ENCODE measurements around the gene ANXA11.

Gene ANXA11

GRCh38 chr10:80188713-80189112 lies 16.6 kb downstream of the ANXA11 start:
- DNase-seq (ENCODE audit: low spot score) = no peak

GRCh38 chr10:80187465-80188409 lies 17.6 kb downstream of the ANXA11 start:
- no peak for DNase-seq (ENCODE audit: low spot score)

GRCh38 chr10:80187060-80187459 lies 18.3 kb downstream of the ANXA11 start:
- no peak for DNase-seq (ENCODE audit: low spot score)

- DNase-seq (ENCODE audit: low spot score) = peak; percentile 20
Measured at GRCh38 chr10:80186364-80187012, 18.8 kb downstream of the ANXA11 start.

GRCh38 chr10:80185578-80186299 lies 19.6 kb downstream of the ANXA11 start:
- no peak for DNase-seq (ENCODE audit: low spot score)

- DNase-seq (ENCODE audit: low spot score) = no peak
Measured at GRCh38 chr10:80184291-80184690, 21.0 kb downstream of the ANXA11 start.

GRCh38 chr10:80183436-80183835 lies 21.9 kb downstream of the ANXA11 start:
- DNase-seq (ENCODE audit: low spot score) = no peak

- no peak for DNase-seq (ENCODE audit: low spot score)
Measured at GRCh38 chr10:80182986-80183385, 22.4 kb downstream of the ANXA11 start.

- peak; percentile 11 for DNase-seq (ENCODE audit: low spot score)
Measured at GRCh38 chr10:80177781-80178636, 27.3 kb downstream of the ANXA11 start.

- no peak for DNase-seq (ENCODE audit: low spot score)
Measured at GRCh38 chr10:80176526-80176925, 28.8 kb downstream of the ANXA11 start.

- DNase-seq (ENCODE audit: low spot score) = no peak
Measured at GRCh38 chr10:80174641-80175395, 30.5 kb downstream of the ANXA11 start.

GRCh38 chr10:80173466-80173865 lies 31.9 kb downstream of the ANXA11 start:
- no peak for DNase-seq (ENCODE audit: low spot score)

- DNase-seq (ENCODE audit: low spot score) = no peak
Measured at GRCh38 chr10:80172896-80173295, 32.4 kb downstream of the ANXA11 start.

- DNase-seq (ENCODE audit: low spot score) = no peak
Measured at GRCh38 chr10:80171248-80171660, 34.1 kb downstream of the ANXA11 start.

GRCh38 chr10:80170641-80171040 lies 34.7 kb downstream of the ANXA11 start:
- DNase-seq (ENCODE audit: low spot score) = no peak

- DNase-seq (ENCODE audit: low spot score) = no peak
Measured at GRCh38 chr10:80170026-80170425, 35.3 kb downstream of the ANXA11 start.

- DNase-seq (ENCODE audit: low spot score) = no peak
Measured at GRCh38 chr10:80168679-80169380, 36.5 kb downstream of the ANXA11 start.

GRCh38 chr10:80168162-80168511 lies 37.2 kb downstream of the ANXA11 start:
- DNase-seq (ENCODE audit: low spot score) = no peak

GRCh38 chr10:80167471-80168161 lies 37.7 kb downstream of the ANXA11 start:
- no peak for DNase-seq (ENCODE audit: low spot score)
